CD8-positive, alpha-beta memory T cell (primary cell): Measurements from ENCODE around the gene C2orf80. TPM values are rescaled to one million over a fixed set of nuclear protein-coding genes. Genes with fewer than 3 reads are reported as not detected.

ENCODE experiments used
- CTCF ChIA-PET: fragments of 350-600 bp; sonication (Branson Sonifier 250); formaldehyde crosslinking; loops from one replicate; lab custom pipeline; 2021; ENCODE audit warnings: antibody characterized with exemption; lab: Charles Lee
- POLR2A ChIA-PET: fragments of 350-600 bp; sonication (Branson Sonifier 250); formaldehyde crosslinking; loops from one replicate; lab custom pipeline; 2021; ENCODE audit warnings: antibody characterized with exemption; lab: Charles Lee
- DNase-seq, 5 donors: peaks; one replicate each; pipeline versions ENCODE4 v3.0.0 to v3.0.0-alpha.2; 2020 to 2022; ENCODE audit warnings: mixed read lengths in 1 of 5
- H3K27ac ChIP-seq: one replicate; pipeline ENCODE4 v1.7.0; 2013; ENCODE audit warnings: low read depth, mild to moderate bottlenecking, low read length, moderate library complexity
- H3K27me3 ChIP-seq: 2 replicates; pipeline ENCODE4 v1.7.0; 2013; ENCODE audit warnings: low read length, mild to moderate bottlenecking; ENCODE audit not compliant: insufficient read depth, poor library complexity, severe bottlenecking
- H3K36me3 ChIP-seq: 2 replicates; pipeline ENCODE4 v1.7.0; 2013; ENCODE audit warnings: mild to moderate bottlenecking, low read length, moderate library complexity; ENCODE audit not compliant: insufficient read depth
- H3K4me1 ChIP-seq: 2 replicates; pipeline ENCODE4 v1.7.0; 2013; ENCODE audit warnings: mild to moderate bottlenecking, low read length, moderate library complexity; ENCODE audit not compliant: insufficient read depth
- H3K4me3 ChIP-seq: 2 replicates; pipeline ENCODE4 v1.7.0; 2013; ENCODE audit warnings: mild to moderate bottlenecking, low read length
- H3K9me3 ChIP-seq: 2 replicates; pipeline ENCODE4 v1.7.0; 2013; ENCODE audit warnings: mild to moderate bottlenecking, low read length
- H3K27ac Mint-ChIP-seq, 8 donors: one replicate each; pipeline ENCODE4 v1.8.0; 2020 to 2021; ENCODE audit warnings: mixed read lengths in 8 of 8, mild to moderate bottlenecking in 6 of 8, inconsistent platforms in 3 of 8, moderate library complexity in 3 of 8
- H3K27me3 Mint-ChIP-seq, 2 donors: one replicate each; pipeline ENCODE4 v1.8.0; 2020 to 2021; ENCODE audit warnings: mixed read lengths in 2 of 2, mild to moderate bottlenecking in 1 of 2, moderate library complexity in 1 of 2
- H3K36me3 Mint-ChIP-seq, 3 donors: one replicate each; pipeline ENCODE4 v1.8.0; 2020 to 2021; ENCODE audit warnings: mixed read lengths in 3 of 3, inconsistent platforms in 1 of 3, mild to moderate bottlenecking in 1 of 3
- H3K4me1 Mint-ChIP-seq, 3 donors: one replicate each; pipeline ENCODE4 v1.8.0; 2020 to 2021; ENCODE audit warnings: mixed read lengths in 3 of 3, inconsistent platforms in 1 of 3, mild to moderate bottlenecking in 1 of 3
- H3K4me3 Mint-ChIP-seq, 7 donors: one replicate each; pipeline ENCODE4 v1.8.0; 2020 to 2021; ENCODE audit warnings: mixed read lengths in 7 of 7, mild to moderate bottlenecking in 6 of 7, moderate library complexity in 4 of 7, inconsistent platforms in 2 of 7
- H3K9me3 Mint-ChIP-seq, 5 donors: one replicate each; pipeline ENCODE4 v1.8.0; 2020 to 2022; ENCODE audit warnings: mixed read lengths in 5 of 5, mild to moderate bottlenecking in 3 of 5, moderate library complexity in 2 of 5, inconsistent platforms in 1 of 5
- polyA plus RNA-seq: library from polyadenylated mRNA; unstranded; fragments of 300-500 nt; fragmentation: Illumina TruSeq; gene quantifications from one replicate; pipeline ENCODE4 v1.2.3, GENCODE V29; 2021
- total RNA-seq, 2 experiments: library from RNA; stranded (reverse); gene quantifications; one replicate each; pipeline ENCODE4 v1.2.3, GENCODE V29; 2021

C2orf80 gene
- total and polyA plus RNA-seq, 3 experiments from 2014 or later = not detected

DNA sequence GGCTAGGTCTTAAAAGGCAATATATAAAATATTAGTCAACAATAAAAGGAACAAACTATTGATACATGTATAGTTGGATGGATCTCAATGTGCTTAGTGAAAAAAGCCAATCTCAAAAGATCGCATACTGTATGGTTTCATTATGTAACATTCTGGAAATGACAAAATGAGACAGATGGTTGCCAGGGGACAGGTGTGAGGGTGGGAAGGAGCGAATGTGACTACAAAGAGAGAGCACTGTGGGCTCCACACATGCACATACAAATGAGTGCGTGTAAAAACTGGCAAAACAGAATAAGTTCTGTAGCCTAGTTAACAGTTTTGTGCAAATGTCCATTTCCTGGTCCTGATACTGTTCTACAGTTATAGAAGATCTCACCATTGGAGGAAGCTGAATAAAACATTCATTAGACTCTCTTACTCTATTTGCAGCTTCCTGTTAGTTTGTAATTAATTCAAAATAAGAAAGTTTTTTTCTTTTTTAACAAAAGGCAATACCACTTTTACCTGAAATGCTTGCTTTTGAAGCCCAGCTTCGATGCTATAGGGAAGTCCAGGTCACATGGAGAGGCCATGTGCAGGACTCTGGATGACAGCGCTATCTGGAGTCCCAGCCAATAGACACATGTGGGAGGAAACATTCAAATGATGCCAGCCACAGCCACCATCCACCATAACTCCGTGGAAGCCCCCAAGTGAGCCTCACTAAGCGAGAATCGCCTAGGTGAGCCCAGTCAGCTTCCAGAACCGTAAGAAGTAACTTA lies 21.0 kb upstream of the C2orf80 start:
- no peak overlapping the region for H3K27ac Mint-ChIP-seq
- peaks cover 1 to 5% of the 10 kb centered on the region in 2 donors for H3K27me3 Mint-ChIP-seq

DNA sequence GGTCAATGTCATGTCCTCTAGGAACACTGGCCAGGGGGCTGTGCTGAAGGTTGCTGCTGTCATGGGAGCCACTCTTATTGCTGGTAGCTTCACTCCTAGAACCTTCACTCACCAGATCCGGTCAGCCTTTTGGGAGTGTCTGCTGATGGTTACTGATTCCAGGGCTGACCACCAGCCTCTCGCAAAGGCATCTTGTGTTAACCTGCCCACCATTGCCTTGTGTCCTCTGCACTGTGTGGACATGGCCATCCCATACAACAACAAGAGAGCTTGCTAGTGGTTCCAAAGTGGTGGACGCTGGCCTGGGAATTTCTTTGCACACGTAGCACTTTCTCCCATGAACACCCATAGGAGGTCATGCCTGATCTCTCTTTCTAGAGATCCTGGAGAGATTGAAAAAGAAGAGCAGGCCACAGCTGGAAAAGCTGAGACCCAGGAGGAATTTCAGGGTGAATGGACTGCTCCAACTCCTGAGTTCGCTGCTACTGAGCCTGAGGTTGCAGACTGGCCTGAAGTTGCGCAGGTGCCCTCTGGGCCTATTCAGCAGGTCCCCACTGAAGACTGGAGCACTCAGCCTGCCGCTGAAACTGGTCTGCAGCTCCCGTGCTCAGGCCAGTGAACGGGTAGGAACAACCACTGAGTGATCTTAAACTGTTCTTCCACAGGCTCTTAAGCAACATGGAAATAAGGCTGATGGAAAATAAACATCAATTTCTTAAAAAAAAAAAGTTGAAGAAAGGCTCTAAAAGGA lies 18.7 kb upstream of the C2orf80 start:
- Mint-ChIP-seq H3K4me1 (peaks cover 2 to 9% (median 8%) of the 10 kb centered on the region in 3 donors), H3K9me3 (peaks cover 0 to 2% (median 0%) of the 10 kb centered on the region in 5 donors), H3K36me3 (no peaks in the 10 kb centered on the region), H3K4me3 (no peak overlapping the region), H3K27me3 (peaks cover 3 to 5% of the 10 kb centered on the region in 2 donors), H3K27ac (no peak overlapping the region)
- no peak for DNase-seq
- ChIA-PET POLR2A (no interaction called here), CTCF (interaction anchor here (1.2 kb wide), 1 partner anchor 33 kb away, joined by 3 read pairs; no protein-coding TSS in a partner anchor)
- Histone ChIP-seq H3K36me3 (no peaks in the 10 kb centered on the region), H3K9me3 (no peaks in the 10 kb centered on the region), H3K4me3 (no peak overlapping the region), H3K4me1 (no peaks in the 10 kb centered on the region), H3K27ac (no peak overlapping the region), H3K27me3 (no peaks in the 10 kb centered on the region)

More for the DNA sequence above, 21.0 kb upstream of the C2orf80 start:
- Mint-ChIP-seq H3K4me1 (peaks cover 2 to 13% (median 10%) of the 10 kb centered on the region in 3 donors), H3K4me3 (no peak overlapping the region), H3K36me3 (no peaks in the 10 kb centered on the region), H3K9me3 (peaks cover 0 to 2% (median 0%) of the 10 kb centered on the region in 5 donors)
- H3K4me1 ChIP-seq = no peaks in the 10 kb centered on the region
- H3K27me3 ChIP-seq = no peaks in the 10 kb centered on the region
- H3K27ac ChIP-seq = no peak overlapping the region
- CTCF ChIA-PET = no interaction called here
- H3K36me3 ChIP-seq = no peaks in the 10 kb centered on the region
- no peaks in the 10 kb centered on the region for H3K9me3 ChIP-seq
- no peak for DNase-seq
- no peak overlapping the region for H3K4me3 ChIP-seq
- POLR2A ChIA-PET = no interaction called here

DNA sequence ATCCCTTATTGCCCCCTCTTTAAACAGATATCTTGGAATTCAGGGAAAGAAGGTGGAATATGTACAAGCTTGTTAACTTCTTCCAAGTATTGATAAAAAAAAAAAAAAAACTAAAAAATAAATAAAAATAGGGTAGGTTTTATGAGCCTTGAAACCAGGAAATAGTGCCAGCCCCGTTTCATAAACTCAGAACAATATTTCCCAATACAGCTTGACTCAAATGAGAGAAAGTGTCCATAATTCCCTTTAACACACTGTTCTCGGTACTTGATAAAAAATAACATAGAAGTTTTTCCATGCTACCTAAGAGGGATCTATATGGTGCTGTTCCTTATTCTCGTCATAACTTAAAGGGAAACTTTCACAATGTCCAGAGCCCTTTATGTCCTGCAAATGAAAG lies 17.9 kb upstream of the C2orf80 start:
- no peak overlapping the region for H3K4me3 Mint-ChIP-seq
- H3K36me3 Mint-ChIP-seq = no peaks in the 10 kb centered on the region
- H3K9me3 ChIP-seq = no peaks in the 10 kb centered on the region
- peaks cover 0 to 2% (median 0%) of the 10 kb centered on the region in 5 donors for H3K9me3 Mint-ChIP-seq
- no peaks in the 10 kb centered on the region for H3K27me3 ChIP-seq
- no peak for DNase-seq
- ChIA-PET CTCF (interaction anchor here (1.2 kb wide), 1 partner anchor 32 kb away, joined by 3 read pairs; no protein-coding TSS in a partner anchor), POLR2A (no interaction called here)
- no peak overlapping the region for H3K4me3 ChIP-seq
- H3K36me3 ChIP-seq = no peaks in the 10 kb centered on the region
- H3K27ac Mint-ChIP-seq = no peak overlapping the region
- H3K4me1 Mint-ChIP-seq = peaks cover 0 to 5% (median under 1%) of the 10 kb centered on the region in 3 donors
- H3K4me1 ChIP-seq = no peaks in the 10 kb centered on the region
- peaks cover 3 to 5% of the 10 kb centered on the region in 2 donors for H3K27me3 Mint-ChIP-seq
- no peak overlapping the region for H3K27ac ChIP-seq

DNA sequence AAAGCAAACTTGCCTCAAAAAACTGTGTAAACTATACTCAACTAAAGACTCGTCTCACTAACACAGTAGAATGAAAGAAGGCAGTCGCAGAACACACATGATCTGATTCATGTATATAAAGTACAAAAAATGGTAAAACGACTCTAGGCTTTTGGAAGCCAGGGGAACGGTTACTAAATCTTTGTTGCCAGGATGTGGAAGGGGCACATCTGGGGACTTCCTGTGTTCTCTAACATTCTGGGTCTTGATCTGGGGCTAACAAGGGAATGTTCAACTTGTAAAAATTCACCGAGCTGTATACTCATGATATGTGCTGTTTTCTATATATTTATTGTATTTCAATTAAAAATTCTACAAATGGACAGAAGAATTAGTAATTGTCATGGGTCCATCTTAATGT lies 14.3 kb upstream of the C2orf80 start:
- H3K9me3 ChIP-seq = no peaks in the 10 kb centered on the region
- ChIA-PET POLR2A (no interaction called here), CTCF (no interaction called here)
- no peaks in the 10 kb centered on the region for H3K36me3 Mint-ChIP-seq
- no peaks in the 10 kb centered on the region for H3K4me1 ChIP-seq
- H3K9me3 Mint-ChIP-seq = peaks cover 0 to under 1% (median 0%) of the 10 kb centered on the region in 5 donors
- no peak overlapping the region for H3K27ac Mint-ChIP-seq
- peaks cover 5 to 7% of the 10 kb centered on the region in 2 donors for H3K27me3 Mint-ChIP-seq
- DNase-seq = no peak
- no peak overlapping the region for H3K4me3 ChIP-seq
- no peaks in the 10 kb centered on the region for H3K27me3 ChIP-seq
- H3K36me3 ChIP-seq = no peaks in the 10 kb centered on the region
- H3K4me1 Mint-ChIP-seq = peaks cover 0 to 5% (median 0%) of the 10 kb centered on the region in 3 donors
- H3K27ac ChIP-seq = no peak overlapping the region
- no peak overlapping the region for H3K4me3 Mint-ChIP-seq

DNA sequence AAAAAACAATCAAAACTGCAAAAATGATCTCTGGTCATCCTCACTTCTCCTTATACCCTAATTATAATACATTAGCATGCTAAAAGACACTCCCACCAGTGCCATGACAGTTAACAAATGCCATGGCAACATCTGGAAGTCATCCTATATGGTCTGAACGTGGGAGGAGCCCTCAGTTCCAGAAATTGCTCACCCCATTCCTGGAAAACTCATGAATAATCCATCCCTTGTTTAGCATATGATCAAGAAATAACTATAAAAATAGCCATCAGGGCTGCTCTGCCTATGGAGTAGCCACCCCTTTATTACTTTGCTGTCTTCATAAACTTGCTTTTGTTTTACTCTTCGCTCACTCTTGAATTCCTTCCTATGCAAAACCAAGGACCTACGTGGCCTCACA lies 5.7 kb upstream of the C2orf80 start:
- no peaks in the 10 kb centered on the region for H3K4me1 Mint-ChIP-seq
- H3K27me3 Mint-ChIP-seq = peaks cover 5 to 15% of the 10 kb centered on the region in 2 donors
- CTCF ChIA-PET = no interaction called here
- no peaks in the 10 kb centered on the region for H3K36me3 Mint-ChIP-seq
- no peak overlapping the region for H3K27ac Mint-ChIP-seq
- no peaks in the 10 kb centered on the region for H3K4me1 ChIP-seq
- no peaks in the 10 kb centered on the region for H3K27me3 ChIP-seq
- H3K27ac ChIP-seq = no peak overlapping the region
- DNase-seq = no peak
- H3K9me3 ChIP-seq = no peaks in the 10 kb centered on the region
- no peaks in the 10 kb centered on the region for H3K9me3 Mint-ChIP-seq
- H3K4me3 ChIP-seq = no peak overlapping the region
- POLR2A ChIA-PET = no interaction called here
- H3K4me3 Mint-ChIP-seq = no peak overlapping the region
- no peaks in the 10 kb centered on the region for H3K36me3 ChIP-seq

DNA sequence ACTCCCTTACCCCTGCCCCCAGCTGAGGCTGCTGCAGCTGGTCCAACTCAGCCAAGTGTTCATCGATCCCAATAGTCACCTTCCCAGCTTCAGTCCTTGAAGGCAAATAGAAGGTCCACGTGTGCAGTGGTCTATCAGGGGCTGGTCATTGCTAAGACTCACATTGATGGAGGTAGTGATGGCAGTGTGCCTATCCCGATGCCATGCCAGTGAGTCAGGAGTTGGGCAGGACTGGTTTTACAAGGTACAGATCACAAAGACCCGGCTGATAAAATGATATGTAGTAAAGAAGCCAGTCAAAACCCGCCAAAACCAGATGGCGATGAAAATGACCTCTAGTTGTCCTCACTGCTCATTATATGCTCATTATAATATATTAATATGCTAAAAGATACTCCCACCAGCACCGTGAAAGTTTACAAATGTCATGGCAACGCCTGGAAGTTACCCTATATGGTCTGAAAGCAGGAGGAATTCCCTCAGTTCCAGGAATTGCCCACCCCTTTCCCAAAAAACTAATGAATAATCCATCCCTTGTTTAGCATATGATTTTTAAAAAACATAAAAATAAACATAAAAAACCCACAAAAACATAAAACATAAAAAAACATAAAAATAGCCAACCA lies 2.9 kb upstream of the C2orf80 start:
- Histone ChIP-seq H3K4me3 (no peak overlapping the region), H3K36me3 (no peaks in the 10 kb centered on the region), H3K27ac (no peak overlapping the region), H3K27me3 (no peaks in the 10 kb centered on the region), H3K4me1 (no peaks in the 10 kb centered on the region), H3K9me3 (no peaks in the 10 kb centered on the region)
- DNase-seq = no peak
- Mint-ChIP-seq H3K27me3 (peaks cover 4% of the 10 kb centered on the region in 2 donors), H3K9me3 (no peaks in the 10 kb centered on the region), H3K4me3 (no peak overlapping the region), H3K4me1 (no peaks in the 10 kb centered on the region), H3K27ac (no peak overlapping the region), H3K36me3 (no peaks in the 10 kb centered on the region)
- ChIA-PET CTCF (interaction anchor here (1.2 kb wide), 1 partner anchor 17 kb away, joined by 6 read pairs; no protein-coding TSS in a partner anchor), POLR2A (no interaction called here)

DNA sequence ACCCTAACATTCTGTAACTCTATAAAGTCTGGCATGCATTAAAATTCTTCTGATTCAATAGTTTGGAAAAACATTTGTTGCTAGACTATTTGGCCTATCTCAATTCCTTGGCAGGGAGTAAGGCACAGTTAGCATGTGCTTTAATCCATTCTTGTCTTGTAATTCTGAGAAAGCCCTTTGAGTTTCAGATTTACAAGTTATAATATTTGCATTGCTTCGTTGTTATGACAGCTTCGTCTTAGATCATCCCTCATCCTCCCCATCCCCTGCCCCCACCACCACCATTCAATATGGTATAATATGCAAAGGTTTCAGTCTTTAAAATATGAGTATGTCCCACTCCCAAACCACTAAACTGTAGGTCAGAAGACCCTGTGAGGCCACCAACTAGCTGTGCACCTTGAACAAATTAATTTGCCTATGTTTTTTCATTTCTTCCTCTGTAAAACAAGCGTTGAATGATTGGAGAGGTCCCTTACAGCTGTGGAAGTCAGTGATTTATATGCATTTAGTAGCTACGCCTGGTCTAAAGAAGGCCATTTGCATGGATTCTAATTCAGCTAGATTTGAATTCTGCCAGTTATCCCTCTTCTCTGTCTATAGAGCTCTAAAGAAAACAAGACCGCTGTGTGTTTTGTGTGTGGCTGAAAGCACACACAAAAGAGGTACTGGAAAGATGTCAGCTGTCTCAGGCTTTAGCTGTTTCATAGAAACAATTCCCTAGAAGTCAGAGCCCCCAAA lies 591 bp downstream of the C2orf80 start:
- ChIA-PET POLR2A (no interaction called here), CTCF (interaction anchor here (2.5 kb wide), 1 partner anchor 13 kb away, joined by 7 read pairs; no protein-coding TSS in a partner anchor)
- Histone ChIP-seq H3K36me3 (no peaks in the 10 kb centered on the region), H3K4me3 (no peak overlapping the region), H3K27ac (no peak overlapping the region), H3K4me1 (no peaks in the 10 kb centered on the region), H3K27me3 (no peaks in the 10 kb centered on the region), H3K9me3 (no peaks in the 10 kb centered on the region)
- H3K4me3 Mint-ChIP-seq = no peak overlapping the region
- H3K36me3 Mint-ChIP-seq = no peaks in the 10 kb centered on the region
- H3K4me1 Mint-ChIP-seq = no peaks in the 10 kb centered on the region
- H3K9me3 Mint-ChIP-seq = no peaks in the 10 kb centered on the region
- H3K27me3 Mint-ChIP-seq = peaks cover 4 to 10% of the 10 kb centered on the region in 2 donors
- DNase-seq = no peak
- no peak overlapping the region for H3K27ac Mint-ChIP-seq
